ENCODE measurements around the gene RPL41. TPM values are rescaled to one million over a fixed set of nuclear protein-coding genes. Genes with fewer than 3 reads are reported as not detected.
A peak's percentile ranks its signal among the peaks of the same experiment; 100 is the strongest.

Gene RPL41
- total RNA-seq, 1 experiment from 2014 or later = 3,475 TPM

DNA sequence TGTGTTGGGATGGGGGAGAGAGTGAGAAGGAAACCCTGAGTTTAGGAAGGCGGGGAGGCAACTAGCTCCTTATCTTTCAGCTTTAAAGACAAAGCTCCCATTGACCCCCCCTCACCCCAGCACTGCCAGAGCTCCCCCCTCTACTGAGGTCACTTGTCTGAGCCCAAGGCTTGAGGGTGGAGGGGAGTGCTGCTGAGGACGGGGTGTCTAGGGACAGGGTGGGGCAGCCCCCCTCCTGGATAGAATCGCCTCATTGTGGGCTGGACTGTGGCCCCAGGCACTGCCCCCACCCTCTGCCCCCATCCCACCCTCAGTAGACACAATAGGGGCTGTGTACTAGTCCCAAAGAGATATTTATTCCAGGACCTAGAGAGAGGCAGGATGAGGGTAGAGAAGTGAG lies 33.5 kb upstream of the RPL41 start:
- ChIA-PET CTCF (no interaction called here), POLR2A (ENCODE audit: low non-redundant PET) (no interaction called here)
- H3K36me3 ChIP-seq (ENCODE audit: insufficient read depth, low read length, poor library complexity, severe bottlenecking) = no peaks in the 10 kb centered on the region
- H3K27ac ChIP-seq (ENCODE audit: low read depth, low read length, poor library complexity, severe bottlenecking) = no peak overlapping the region
- TF ChIP-seq EZH2 (IDR thresholded peaks at IDR 0.05; ENCODE audit: borderline replicate concordance, low read depth, low read length, poor library complexity, severe bottlenecking) = no peak
- TF ChIP-seq, protein P1, sequence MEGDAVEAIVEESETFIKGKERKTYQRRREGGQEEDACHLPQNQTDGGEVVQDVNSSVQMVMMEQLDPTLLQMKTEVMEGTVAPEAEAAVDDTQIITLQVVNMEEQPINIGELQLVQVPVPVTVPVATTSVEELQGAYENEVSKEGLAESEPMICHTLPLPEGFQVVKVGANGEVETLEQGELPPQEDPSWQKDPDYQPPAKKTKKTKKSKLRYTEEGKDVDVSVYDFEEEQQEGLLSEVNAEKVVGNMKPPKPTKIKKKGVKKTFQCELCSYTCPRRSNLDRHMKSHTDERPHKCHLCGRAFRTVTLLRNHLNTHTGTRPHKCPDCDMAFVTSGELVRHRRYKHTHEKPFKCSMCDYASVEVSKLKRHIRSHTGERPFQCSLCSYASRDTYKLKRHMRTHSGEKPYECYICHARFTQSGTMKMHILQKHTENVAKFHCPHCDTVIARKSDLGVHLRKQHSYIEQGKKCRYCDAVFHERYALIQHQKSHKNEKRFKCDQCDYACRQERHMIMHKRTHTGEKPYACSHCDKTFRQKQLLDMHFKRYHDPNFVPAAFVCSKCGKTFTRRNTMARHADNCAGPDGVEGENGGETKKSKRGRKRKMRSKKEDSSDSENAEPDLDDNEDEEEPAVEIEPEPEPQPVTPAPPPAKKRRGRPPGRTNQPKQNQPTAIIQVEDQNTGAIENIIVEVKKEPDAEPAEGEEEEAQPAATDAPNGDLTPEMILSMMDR (conservative IDR thresholded peaks at IDR 0.05; ENCODE audit: low read depth, low read length) = no peak
- BruUV-seq (replicated peaks) = no TSS peak
- H3K4me3 ChIP-seq (ENCODE audit: low read depth, low read length, poor library complexity, severe bottlenecking) = no peak overlapping the region
- H3K27me3 ChIP-seq (replicated peaks; ENCODE audit: insufficient read depth, low read depth, low read length, poor library complexity) = no peaks in the 10 kb centered on the region
- intact Hi-C loops (cut with micrococcal nuclease; ENCODE audit: unreplicated experiment) = no loop called here
- no peak for DNase-seq (ENCODE audit: low spot score)
- H3K4me1 ChIP-seq (ENCODE audit: insufficient read depth, low read length, poor library complexity, severe bottlenecking) = no peaks in the 10 kb centered on the region
- H3K9me3 ChIP-seq (ENCODE audit: low read depth, low read length, poor library complexity, severe bottlenecking) = no peaks in the 10 kb centered on the region

GRCh38 chr12:56084958-56085543 lies 31.4 kb upstream of the RPL41 start:
- TF ChIP-seq EZH2 (IDR thresholded peaks at IDR 0.05; ENCODE audit: borderline replicate concordance, low read depth, low read length, poor library complexity, severe bottlenecking) = no peak
- TF ChIP-seq, protein P1 (conservative IDR thresholded peaks at IDR 0.05; ENCODE audit: low read depth, low read length) = peak; percentile 72
- H3K36me3 ChIP-seq (ENCODE audit: insufficient read depth, low read length, poor library complexity, severe bottlenecking) = no peaks in the 10 kb centered on the region
- no peak overlapping the region for H3K4me3 ChIP-seq (ENCODE audit: low read depth, low read length, poor library complexity, severe bottlenecking)
- no peak overlapping the region for H3K27ac ChIP-seq (ENCODE audit: low read depth, low read length, poor library complexity, severe bottlenecking)
- no peaks in the 10 kb centered on the region for H3K27me3 ChIP-seq (replicated peaks; ENCODE audit: insufficient read depth, low read depth, low read length, poor library complexity)
- DNase-seq (ENCODE audit: low spot score) = peak; percentile 54
- no peaks in the 10 kb centered on the region for H3K4me1 ChIP-seq (ENCODE audit: insufficient read depth, low read length, poor library complexity, severe bottlenecking)
- ChIA-PET CTCF (interaction anchor here (0.5 to 1.5 kb wide), 6 partner anchors 11 to 410 kb away, joined by 4 to 6 read pairs (median 5); partner anchors contain the start of gene PA2G4), POLR2A (ENCODE audit: low non-redundant PET) (no interaction called here)
- H3K9me3 ChIP-seq (ENCODE audit: low read depth, low read length, poor library complexity, severe bottlenecking) = no peaks in the 10 kb centered on the region
- no TSS peak for BruUV-seq (replicated peaks)
- intact Hi-C loops (cut with micrococcal nuclease; ENCODE audit: unreplicated experiment) = no loop called here

DNA sequence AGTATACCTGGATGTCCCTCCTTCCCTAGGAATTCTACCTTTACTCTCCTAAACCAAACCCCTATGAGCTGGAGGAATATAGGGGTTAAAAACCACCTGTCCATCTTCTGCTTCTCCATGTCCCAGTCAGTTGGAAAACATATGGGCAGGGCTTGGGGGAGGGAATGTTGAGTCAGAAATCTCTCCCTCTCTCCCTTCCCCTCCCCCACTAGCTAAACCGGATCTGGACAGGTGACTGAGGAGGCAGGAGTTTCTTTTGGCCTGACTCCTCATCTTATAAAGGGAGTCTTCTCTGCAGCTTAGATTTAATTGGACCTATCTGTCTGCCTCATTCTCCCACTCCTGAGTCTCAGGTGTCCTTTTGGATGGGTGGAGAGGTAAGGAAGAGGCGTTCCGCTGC lies 30.3 kb upstream of the RPL41 start:
- intact Hi-C loops (cut with micrococcal nuclease; ENCODE audit: unreplicated experiment) = no loop called here

More for the DNA sequence above, 30.3 kb upstream of the RPL41 start:
- TF ChIP-seq, protein P1 (conservative IDR thresholded peaks at IDR 0.05; ENCODE audit: low read depth, low read length) = no peak
- no peak for TF ChIP-seq EZH2 (IDR thresholded peaks at IDR 0.05; ENCODE audit: borderline replicate concordance, low read depth, low read length, poor library complexity, severe bottlenecking)
- no peak overlapping the region for H3K27ac ChIP-seq (ENCODE audit: low read depth, low read length, poor library complexity, severe bottlenecking)
- no peaks in the 10 kb centered on the region for H3K36me3 ChIP-seq (ENCODE audit: insufficient read depth, low read length, poor library complexity, severe bottlenecking)
- H3K4me3 ChIP-seq (ENCODE audit: low read depth, low read length, poor library complexity, severe bottlenecking) = no peak overlapping the region
- no peaks in the 10 kb centered on the region for H3K27me3 ChIP-seq (replicated peaks; ENCODE audit: insufficient read depth, low read depth, low read length, poor library complexity)
- no TSS peak for BruUV-seq (replicated peaks)
- no peak for DNase-seq (ENCODE audit: low spot score)
- ChIA-PET CTCF (interaction anchor here (1.1 to 1.5 kb wide), 2 partner anchors 13 to 18 kb away, joined by 5 read pairs; partner anchors contain the start of gene PA2G4), POLR2A (ENCODE audit: low non-redundant PET) (no interaction called here)
- H3K4me1 ChIP-seq (ENCODE audit: insufficient read depth, low read length, poor library complexity, severe bottlenecking) = no peaks in the 10 kb centered on the region
- H3K9me3 ChIP-seq (ENCODE audit: low read depth, low read length, poor library complexity, severe bottlenecking) = no peaks in the 10 kb centered on the region
